SU-DHL-6 (cell line): ENCODE data around the gene SPAG9.
"Not testable (repeated sequence)": the region's sequence is repeated elsewhere in the genome, so short reads cannot be mapped to it uniquely, and the experiment has no call there.

Experiments
- EZH2phosphoT487 ChIP-seq: fragments of 200-600 bp; sonication (generic), shearing (Covaris generic); conservative IDR thresholded peaks from 2 replicates; pipeline ENCODE4 v1.6.1; 2018; ENCODE audit warnings: mild to moderate bottlenecking, antibody characterized with exemption, low read length, moderate library complexity, mixed read lengths
- TF ChIP-seq, protein P1 (sequence below): fragments of 200-600 bp; sonication (generic); IDR thresholded peaks from one replicate; pipeline ENCODE4 v1.5.1; 2017; ENCODE audit warnings: antibody characterized with exemption, mild to moderate bottlenecking, low read length, moderate library complexity; ENCODE audit not compliant: insufficient read depth, poor library complexity, severe bottlenecking

DNA sequence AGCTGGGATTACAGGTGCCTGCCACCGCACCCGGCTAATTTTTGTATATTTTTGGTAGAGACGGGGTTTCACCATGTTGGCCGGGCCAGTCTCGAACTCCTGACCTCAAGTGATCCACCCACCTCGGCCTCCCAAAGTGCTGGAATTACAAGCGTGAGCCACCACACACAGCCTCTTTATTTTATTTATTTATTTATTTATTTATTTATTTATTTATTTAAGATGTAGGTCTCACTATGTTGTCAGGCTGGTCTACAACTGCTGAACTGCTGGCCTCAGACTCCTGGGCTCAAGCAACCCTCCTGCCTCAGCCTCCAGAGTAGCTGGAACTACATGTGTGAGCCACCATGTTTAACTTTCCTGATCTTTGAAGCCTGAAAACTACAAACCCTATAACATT lies 37.3 kb downstream of the SPAG9 start:
- TF ChIP-seq, protein P1, sequence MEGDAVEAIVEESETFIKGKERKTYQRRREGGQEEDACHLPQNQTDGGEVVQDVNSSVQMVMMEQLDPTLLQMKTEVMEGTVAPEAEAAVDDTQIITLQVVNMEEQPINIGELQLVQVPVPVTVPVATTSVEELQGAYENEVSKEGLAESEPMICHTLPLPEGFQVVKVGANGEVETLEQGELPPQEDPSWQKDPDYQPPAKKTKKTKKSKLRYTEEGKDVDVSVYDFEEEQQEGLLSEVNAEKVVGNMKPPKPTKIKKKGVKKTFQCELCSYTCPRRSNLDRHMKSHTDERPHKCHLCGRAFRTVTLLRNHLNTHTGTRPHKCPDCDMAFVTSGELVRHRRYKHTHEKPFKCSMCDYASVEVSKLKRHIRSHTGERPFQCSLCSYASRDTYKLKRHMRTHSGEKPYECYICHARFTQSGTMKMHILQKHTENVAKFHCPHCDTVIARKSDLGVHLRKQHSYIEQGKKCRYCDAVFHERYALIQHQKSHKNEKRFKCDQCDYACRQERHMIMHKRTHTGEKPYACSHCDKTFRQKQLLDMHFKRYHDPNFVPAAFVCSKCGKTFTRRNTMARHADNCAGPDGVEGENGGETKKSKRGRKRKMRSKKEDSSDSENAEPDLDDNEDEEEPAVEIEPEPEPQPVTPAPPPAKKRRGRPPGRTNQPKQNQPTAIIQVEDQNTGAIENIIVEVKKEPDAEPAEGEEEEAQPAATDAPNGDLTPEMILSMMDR: not testable (repeated sequence)
- not testable (repeated sequence) for TF ChIP-seq EZH2phosphoT487
